Panc1 (cell line): ENCODE measurements around the gene RIPPLY3.

ENCODE experiments used
- POLR2AphosphoS5 ChIP-seq: IDR thresholded peaks from 2 replicates; pipeline ENCODE4 v1.6.1; 2012; ENCODE audit warnings: mild to moderate bottlenecking, low read depth, low read length, moderate library complexity
- TF ChIP-seq, protein P1 (sequence below): fragments of 450-650 bp; IDR thresholded peaks from 2 replicates; pipeline ENCODE4 v1.5.1; 2017; ENCODE audit warnings: mild to moderate bottlenecking
- TF ChIP-seq, protein P2 (sequence below), 2 experiments: IDR thresholded peaks; 2 replicates each; pipeline ENCODE4 v1.6.1; 2011 to 2012; ENCODE audit warnings: low read depth in 2 of 2, control low read depth in 1 of 2, low read length in 1 of 2, mild to moderate bottlenecking in 1 of 2, moderate library complexity in 1 of 2; ENCODE audit not compliant: insufficient read depth in 1 of 2

DNA sequence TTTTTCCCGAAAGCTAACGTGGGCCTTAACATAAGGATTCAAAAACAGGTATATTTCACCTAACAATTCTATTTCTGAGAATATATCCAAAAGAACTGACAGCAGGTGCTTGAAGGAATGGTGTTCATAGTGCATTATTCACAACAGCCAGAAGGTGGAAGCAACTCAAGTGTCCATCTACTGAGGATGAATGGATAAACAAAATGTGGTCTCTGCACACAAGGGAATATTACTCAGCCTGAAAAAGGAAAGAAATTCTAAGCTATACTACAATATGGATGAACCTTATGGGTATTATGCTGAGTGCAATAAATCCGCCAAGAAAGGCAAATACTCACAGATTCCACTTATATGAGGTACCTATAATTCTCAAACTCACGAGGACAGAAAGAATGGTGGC lies 6.1 kb upstream of the RIPPLY3 start:
- TF ChIP-seq, protein P1, sequence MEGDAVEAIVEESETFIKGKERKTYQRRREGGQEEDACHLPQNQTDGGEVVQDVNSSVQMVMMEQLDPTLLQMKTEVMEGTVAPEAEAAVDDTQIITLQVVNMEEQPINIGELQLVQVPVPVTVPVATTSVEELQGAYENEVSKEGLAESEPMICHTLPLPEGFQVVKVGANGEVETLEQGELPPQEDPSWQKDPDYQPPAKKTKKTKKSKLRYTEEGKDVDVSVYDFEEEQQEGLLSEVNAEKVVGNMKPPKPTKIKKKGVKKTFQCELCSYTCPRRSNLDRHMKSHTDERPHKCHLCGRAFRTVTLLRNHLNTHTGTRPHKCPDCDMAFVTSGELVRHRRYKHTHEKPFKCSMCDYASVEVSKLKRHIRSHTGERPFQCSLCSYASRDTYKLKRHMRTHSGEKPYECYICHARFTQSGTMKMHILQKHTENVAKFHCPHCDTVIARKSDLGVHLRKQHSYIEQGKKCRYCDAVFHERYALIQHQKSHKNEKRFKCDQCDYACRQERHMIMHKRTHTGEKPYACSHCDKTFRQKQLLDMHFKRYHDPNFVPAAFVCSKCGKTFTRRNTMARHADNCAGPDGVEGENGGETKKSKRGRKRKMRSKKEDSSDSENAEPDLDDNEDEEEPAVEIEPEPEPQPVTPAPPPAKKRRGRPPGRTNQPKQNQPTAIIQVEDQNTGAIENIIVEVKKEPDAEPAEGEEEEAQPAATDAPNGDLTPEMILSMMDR = no peak; the same call in 1 of the 2 replicates
- no peak for TF ChIP-seq POLR2AphosphoS5
- TF ChIP-seq, protein P2, sequence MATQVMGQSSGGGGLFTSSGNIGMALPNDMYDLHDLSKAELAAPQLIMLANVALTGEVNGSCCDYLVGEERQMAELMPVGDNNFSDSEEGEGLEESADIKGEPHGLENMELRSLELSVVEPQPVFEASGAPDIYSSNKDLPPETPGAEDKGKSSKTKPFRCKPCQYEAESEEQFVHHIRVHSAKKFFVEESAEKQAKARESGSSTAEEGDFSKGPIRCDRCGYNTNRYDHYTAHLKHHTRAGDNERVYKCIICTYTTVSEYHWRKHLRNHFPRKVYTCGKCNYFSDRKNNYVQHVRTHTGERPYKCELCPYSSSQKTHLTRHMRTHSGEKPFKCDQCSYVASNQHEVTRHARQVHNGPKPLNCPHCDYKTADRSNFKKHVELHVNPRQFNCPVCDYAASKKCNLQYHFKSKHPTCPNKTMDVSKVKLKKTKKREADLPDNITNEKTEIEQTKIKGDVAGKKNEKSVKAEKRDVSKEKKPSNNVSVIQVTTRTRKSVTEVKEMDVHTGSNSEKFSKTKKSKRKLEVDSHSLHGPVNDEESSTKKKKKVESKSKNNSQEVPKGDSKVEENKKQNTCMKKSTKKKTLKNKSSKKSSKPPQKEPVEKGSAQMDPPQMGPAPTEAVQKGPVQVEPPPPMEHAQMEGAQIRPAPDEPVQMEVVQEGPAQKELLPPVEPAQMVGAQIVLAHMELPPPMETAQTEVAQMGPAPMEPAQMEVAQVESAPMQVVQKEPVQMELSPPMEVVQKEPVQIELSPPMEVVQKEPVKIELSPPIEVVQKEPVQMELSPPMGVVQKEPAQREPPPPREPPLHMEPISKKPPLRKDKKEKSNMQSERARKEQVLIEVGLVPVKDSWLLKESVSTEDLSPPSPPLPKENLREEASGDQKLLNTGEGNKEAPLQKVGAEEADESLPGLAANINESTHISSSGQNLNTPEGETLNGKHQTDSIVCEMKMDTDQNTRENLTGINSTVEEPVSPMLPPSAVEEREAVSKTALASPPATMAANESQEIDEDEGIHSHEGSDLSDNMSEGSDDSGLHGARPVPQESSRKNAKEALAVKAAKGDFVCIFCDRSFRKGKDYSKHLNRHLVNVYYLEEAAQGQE (IDR thresholded peaks at IDR 0.05; ENCODE audit: insufficient read depth in 1 of 2, low read depth in 2 of 2, low read length in 1 of 2) = no peak
